GM10266 (cell line): ENCODE results near the gene CACNA2D1.
A peak's percentile ranks its signal among the peaks of the same experiment; 100 is the strongest.

Experiments
- DNase-seq: peaks from one replicate; pipeline ENCODE4 v3.0.0; 2012; ENCODE audit errors: extremely low spot score
- TF ChIP-seq, protein P1 (sequence below): IDR thresholded peaks from 2 replicates; pipeline ENCODE4 v1.5.1; 2012; ENCODE audit warnings: mild to moderate bottlenecking, low read depth; ENCODE audit not compliant: control insufficient read depth, insufficient read depth; ENCODE audit errors: missing control alignments

Gene CACNA2D1

DNA sequence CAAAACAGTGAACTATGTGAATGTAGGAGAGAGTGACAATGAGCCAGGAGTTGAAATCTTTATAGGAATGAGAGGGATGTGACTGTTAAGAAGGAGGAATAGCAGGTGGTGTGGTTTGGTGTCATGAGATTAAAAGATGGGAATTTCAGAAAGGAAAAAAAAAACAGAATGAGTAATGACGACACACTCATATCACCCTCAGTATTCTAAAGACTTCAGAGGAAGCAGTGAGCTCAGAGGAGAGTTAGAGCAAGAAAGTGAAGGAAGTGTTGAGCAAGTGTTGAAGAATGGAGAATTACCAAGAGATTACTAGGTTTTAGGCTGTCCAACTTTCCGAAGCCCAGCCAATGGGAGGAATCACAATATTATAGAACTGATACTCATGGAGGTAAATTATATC, 453.2 kb downstream of the CACNA2D1 start:
- DNase-seq = no peak
- TF ChIP-seq, protein P1, sequence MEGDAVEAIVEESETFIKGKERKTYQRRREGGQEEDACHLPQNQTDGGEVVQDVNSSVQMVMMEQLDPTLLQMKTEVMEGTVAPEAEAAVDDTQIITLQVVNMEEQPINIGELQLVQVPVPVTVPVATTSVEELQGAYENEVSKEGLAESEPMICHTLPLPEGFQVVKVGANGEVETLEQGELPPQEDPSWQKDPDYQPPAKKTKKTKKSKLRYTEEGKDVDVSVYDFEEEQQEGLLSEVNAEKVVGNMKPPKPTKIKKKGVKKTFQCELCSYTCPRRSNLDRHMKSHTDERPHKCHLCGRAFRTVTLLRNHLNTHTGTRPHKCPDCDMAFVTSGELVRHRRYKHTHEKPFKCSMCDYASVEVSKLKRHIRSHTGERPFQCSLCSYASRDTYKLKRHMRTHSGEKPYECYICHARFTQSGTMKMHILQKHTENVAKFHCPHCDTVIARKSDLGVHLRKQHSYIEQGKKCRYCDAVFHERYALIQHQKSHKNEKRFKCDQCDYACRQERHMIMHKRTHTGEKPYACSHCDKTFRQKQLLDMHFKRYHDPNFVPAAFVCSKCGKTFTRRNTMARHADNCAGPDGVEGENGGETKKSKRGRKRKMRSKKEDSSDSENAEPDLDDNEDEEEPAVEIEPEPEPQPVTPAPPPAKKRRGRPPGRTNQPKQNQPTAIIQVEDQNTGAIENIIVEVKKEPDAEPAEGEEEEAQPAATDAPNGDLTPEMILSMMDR = no peak

DNA sequence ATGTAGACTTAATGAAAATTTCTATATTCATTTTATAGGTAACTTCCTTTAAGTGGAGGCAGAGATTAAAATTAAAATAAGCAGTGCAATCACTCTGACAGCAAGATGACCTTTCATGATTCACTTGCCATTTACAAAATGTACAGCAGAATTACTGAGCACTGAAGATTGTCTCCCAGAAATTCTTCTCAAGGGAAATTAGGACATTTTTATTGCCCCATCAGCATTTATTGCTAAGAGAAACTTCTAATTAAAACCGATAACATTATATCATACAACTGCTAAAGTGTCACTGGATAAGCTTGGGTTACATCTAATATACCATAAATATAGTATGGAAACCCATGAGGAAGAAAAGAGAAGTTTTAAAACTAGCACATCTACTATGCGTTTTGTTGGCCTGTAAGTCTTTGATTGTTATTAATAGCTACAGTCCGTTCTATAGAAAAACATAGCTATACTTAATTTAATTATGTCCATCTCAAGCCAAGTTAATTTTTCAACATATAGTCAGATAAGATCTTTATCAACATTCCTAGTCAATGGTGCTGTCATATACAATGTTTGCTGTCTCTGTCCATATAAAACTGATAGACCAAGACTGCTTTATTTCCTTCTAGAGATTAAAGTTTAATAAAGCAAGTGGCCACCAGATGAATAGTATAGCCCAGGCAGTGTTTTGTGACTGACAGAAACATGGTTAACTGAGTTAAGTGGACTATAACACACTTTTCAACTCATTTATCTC, 456.7 kb downstream of the CACNA2D1 start:
- DNase-seq = no peak
- TF ChIP-seq, protein P1 = no peak

DNA sequence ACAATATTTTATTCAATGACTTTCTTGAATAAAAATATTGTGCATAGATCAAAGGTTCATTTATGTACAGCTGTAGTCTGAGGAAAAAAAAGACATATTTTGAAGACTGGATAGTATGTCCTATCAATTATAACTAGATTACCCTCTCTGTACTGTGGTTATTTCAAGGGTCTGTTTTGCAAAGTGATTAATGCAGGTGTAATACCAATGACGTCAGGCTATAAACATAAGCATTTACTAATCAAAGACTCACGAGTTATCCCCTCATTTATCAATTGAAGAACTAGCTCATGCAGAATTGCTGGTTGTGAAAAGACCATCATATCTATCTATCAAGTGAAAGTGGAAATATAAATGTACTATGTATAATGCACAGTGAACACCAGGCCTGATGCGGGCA, 460.2 kb downstream of the CACNA2D1 start:
- TF ChIP-seq, protein P1 = no peak
- no peak for DNase-seq

DNA sequence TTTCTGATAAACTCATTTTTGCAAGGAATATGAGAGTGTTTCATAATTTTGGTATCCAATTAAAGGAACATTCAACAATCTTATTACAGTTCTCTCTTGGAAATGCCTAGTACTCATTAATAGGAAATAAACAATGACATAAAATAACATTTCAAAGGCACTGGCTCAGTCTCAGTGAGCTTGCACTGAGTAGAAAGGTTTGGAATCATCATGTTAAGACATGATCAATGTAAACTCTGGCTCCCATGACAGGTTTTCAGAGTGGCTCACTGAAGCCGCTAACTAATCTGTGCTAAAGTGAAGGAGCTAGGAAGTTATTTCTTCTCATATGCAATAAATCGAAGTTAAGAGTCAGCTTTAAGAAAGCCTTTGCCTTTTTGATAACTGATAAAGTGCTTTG, 470.5 kb downstream of the CACNA2D1 start:
- TF ChIP-seq, protein P1 = no peak
- DNase-seq = no peak

DNA sequence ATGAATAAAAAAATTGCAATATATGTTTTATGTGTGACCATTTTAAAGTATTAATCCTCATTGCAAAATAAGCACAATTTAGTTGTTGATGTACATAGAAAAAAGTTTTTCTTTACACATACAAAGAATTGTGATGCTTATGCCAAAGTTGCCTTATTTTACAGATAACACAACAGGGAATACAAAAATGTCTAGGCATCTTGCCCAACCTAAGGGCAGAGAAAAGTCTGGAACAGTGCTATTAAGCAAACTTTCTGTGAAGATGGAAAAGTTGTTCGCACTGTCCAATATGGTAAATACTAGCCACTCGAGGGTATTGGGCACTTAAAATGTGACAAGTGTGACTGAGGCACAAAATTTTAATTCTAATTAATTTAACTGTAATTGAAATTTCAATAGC, 483.6 kb downstream of the CACNA2D1 start:
- TF ChIP-seq, protein P1 = no peak
- DNase-seq = no peak

DNA sequence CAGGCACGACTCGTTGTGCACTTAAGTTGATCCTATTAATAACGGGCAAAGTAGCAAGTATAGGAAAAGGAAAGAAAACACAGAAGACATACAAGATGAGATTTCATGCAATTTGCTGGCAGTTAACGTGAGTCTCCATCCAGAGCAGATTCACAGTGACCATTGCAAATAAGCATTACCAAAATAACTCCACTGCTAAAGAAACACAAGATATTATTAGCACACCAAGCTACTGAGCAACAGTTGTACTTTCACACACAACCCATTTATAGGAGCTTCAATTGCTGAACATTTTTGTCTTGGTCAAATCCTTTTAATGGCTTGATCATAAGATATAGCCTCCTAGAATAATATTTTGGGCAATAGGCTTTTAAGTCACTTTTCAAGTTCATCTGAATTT, 486.1 kb downstream of the CACNA2D1 start:
- DNase-seq = no peak
- TF ChIP-seq, protein P1 = no peak

DNA sequence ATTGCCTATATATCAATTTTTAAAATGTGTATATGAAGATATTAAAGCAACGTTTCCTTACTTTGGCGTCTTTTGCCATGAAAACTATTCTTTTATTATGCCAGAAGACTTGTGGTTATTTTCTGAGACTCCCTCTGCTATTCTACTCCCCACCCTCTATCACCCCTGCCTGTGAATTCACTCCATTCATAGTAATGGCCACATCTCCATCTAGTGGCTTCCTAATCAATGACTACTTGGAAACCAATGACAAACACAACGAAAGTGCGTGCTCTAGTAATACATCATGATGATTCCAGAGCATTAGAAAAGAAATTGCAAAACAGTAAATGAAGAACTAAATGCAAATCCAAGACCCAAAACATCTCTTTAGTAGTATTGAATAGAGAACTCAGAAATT, 487.1 kb downstream of the CACNA2D1 start:
- TF ChIP-seq, protein P1 = peak; percentile 40
- peak; percentile 14 for DNase-seq
